GM10847 (cell line): ENCODE data around the gene BST2.
A peak's percentile ranks its signal among the peaks of the same experiment; 100 is the strongest.

ENCODE experiments used
- POLR2A ChIP-seq: IDR thresholded peaks from 2 replicates; pipeline ENCODE4 v1.6.1; 2011; ENCODE audit not compliant: insufficient read length; ENCODE audit errors: extremely low read depth

The BST2 gene

GRCh38 chr19:17424743-17425365, 19.4 kb upstream of the BST2 start:
- no peak for TF ChIP-seq POLR2A

- TF ChIP-seq POLR2A = no peak
Observed at GRCh38 chr19:17423429-17424208, 18.2 kb upstream of the BST2 start.

GRCh38 chr19:17421942-17422341, 16.5 kb upstream of the BST2 start:
- no peak for TF ChIP-seq POLR2A

GRCh38 chr19:17420475-17420924, 15.1 kb upstream of the BST2 start:
- no peak for TF ChIP-seq POLR2A

- peak; percentile 38 for TF ChIP-seq POLR2A
Observed at GRCh38 chr19:17419621-17420474, 14.4 kb upstream of the BST2 start, which contains the start of gene MVB12A. MVB12A (plus strand) TSS chr19:17420047; CDS start chr19:17420136, 89 bp downstream.

- no peak for TF ChIP-seq POLR2A
Observed at GRCh38 chr19:17419154-17419620, 13.8 kb upstream of the BST2 start.

- no peak for TF ChIP-seq POLR2A
Observed at GRCh38 chr19:17418710-17419109, 13.3 kb upstream of the BST2 start.

- no peak for TF ChIP-seq POLR2A
Observed at GRCh38 chr19:17415121-17415520, 9.7 kb upstream of the BST2 start.

- TF ChIP-seq POLR2A = no peak
Observed at GRCh38 chr19:17414097-17414496, 8.7 kb upstream of the BST2 start.

- TF ChIP-seq POLR2A = no peak
Observed at GRCh38 chr19:17411801-17412200, 6.4 kb upstream of the BST2 start.

- no peak for TF ChIP-seq POLR2A
Observed at GRCh38 chr19:17409990-17410389, 4.6 kb upstream of the BST2 start.

- no peak for TF ChIP-seq POLR2A
Observed at GRCh38 chr19:17406887-17407196, 1.4 kb upstream of the BST2 start.

- TF ChIP-seq POLR2A = peak; percentile 24
Observed at GRCh38 chr19:17406046-17406886, 836 bp upstream of the BST2 start.

GRCh38 chr19:17404621-17405249, 695 bp downstream of the BST2 start:
- TF ChIP-seq POLR2A = no peak

GRCh38 chr19:17404015-17404414, 1.4 kb downstream of the BST2 start:
- TF ChIP-seq POLR2A = no peak
